ENCODE results near the gene ROBO3. TPM values are rescaled to one million over a fixed set of nuclear protein-coding genes. Genes with fewer than 3 reads are reported as not detected.

Gene ROBO3
- total RNA-seq, 1 donor from 2014 or later = 14.7 TPM

- DNase-seq (ENCODE audit: low read depth in 2 of 2) = peak; percentile 91 to 95
These were observed 10.9 kb downstream of the ROBO3 start for GRCh38 chr11:124875943-124876817.

- peak in 1 of 2 donors; percentile 41 for DNase-seq (ENCODE audit: low read depth in 2 of 2)
These were observed 11.8 kb downstream of the ROBO3 start for GRCh38 chr11:124876818-124877630.

GRCh38 chr11:124877631-124877909 is 12.3 kb downstream of the ROBO3 start:
- no peak for DNase-seq (ENCODE audit: low read depth in 2 of 2)

GRCh38 chr11:124877910-124878758 is 12.9 kb downstream of the ROBO3 start:
- DNase-seq (ENCODE audit: low read depth in 2 of 2) = peak in 1 of 2 donors; percentile 28

- DNase-seq (ENCODE audit: low read depth in 2 of 2) = peak in 1 of 2 donors; percentile 30
These were observed 13.7 kb downstream of the ROBO3 start for GRCh38 chr11:124878759-124879492.

GRCh38 chr11:124879493-124880289 is 14.5 kb downstream of the ROBO3 start:
- peak in 1 of 2 donors; percentile 47 for DNase-seq (ENCODE audit: low read depth in 2 of 2)

- peak in 1 of 2 donors; percentile 70 for DNase-seq (ENCODE audit: low read depth in 2 of 2)
These were observed 15.0 kb downstream of the ROBO3 start for GRCh38 chr11:124880290-124880611.

GRCh38 chr11:124880958-124881357 is 15.7 kb downstream of the ROBO3 start:
- DNase-seq (ENCODE audit: low read depth in 2 of 2) = no peak

GRCh38 chr11:124882339-124883071 is 17.3 kb downstream of the ROBO3 start:
- peak in 1 of 2 donors; percentile 68 for DNase-seq (ENCODE audit: low read depth in 2 of 2)

GRCh38 chr11:124884340-124884739 is 19.1 kb downstream of the ROBO3 start:
- no peak for DNase-seq (ENCODE audit: low read depth in 2 of 2)

- DNase-seq (ENCODE audit: low read depth in 2 of 2) = no peak
These were observed 19.7 kb downstream of the ROBO3 start for GRCh38 chr11:124884869-124885479.

GRCh38 chr11:124886476-124886875 is 21.2 kb downstream of the ROBO3 start:
- no peak for DNase-seq (ENCODE audit: low read depth in 2 of 2)

- no peak for DNase-seq (ENCODE audit: low read depth in 2 of 2)
These were observed 21.9 kb downstream of the ROBO3 start for GRCh38 chr11:124886978-124887666.

- DNase-seq (ENCODE audit: low read depth in 2 of 2) = no peak
These were observed 22.4 kb downstream of the ROBO3 start for GRCh38 chr11:124887667-124888013.

- no peak for DNase-seq (ENCODE audit: low read depth in 2 of 2)
These were observed 24.2 kb downstream of the ROBO3 start for GRCh38 chr11:124889191-124890091.

- no peak for DNase-seq (ENCODE audit: low read depth in 2 of 2)
These were observed 24.9 kb downstream of the ROBO3 start for GRCh38 chr11:124890151-124890550.

- no peak for DNase-seq (ENCODE audit: low read depth in 2 of 2)
These were observed 25.6 kb downstream of the ROBO3 start for GRCh38 chr11:124890683-124891372.
